Activated T-helper 1 cell treated with anti-CD3 and anti-CD28 coated beads, Interleukin-2, amount 50 U/mL, for 16 hours (primary cell): ENCODE data around the gene PALM.
"Not testable (repeated sequence)": the region's sequence is repeated elsewhere in the genome, so short reads cannot be mapped to it uniquely, and the experiment has no call there.

Source experiments
- DNase-seq, 2 donors: peaks; one replicate each; pipeline ENCODE4 v3.0.0-alpha.2; 2020; ENCODE audit warnings: low read depth in 1 of 2, low spot score in 1 of 2

PALM gene

GRCh38 chr19:708154-709143 lies at the start of gene PALM:
TSS of gene PALM (plus strand) at chr19:708935. CDS start at chr19:709147, 212 bp downstream.
- DNase-seq = no peak

GRCh38 chr19:660793-661426 lies 47.8 kb upstream of the PALM start:
- no peak for DNase-seq

GRCh38 chr19:661427-662196 lies 47.1 kb upstream of the PALM start:
- DNase-seq = peak; percentile 39 to 40

GRCh38 chr19:662207-662961 lies 46.4 kb upstream of the PALM start:
- peak; percentile 46 to 55 for DNase-seq

- peak; percentile 92 to 97 for DNase-seq
Observed at GRCh38 chr19:662962-663681, 45.6 kb upstream of the PALM start, which contains the start of gene RNF126. TSS of gene RNF126 (minus strand) at chr19:663214. CDS start at chr19:663121, 93 bp downstream.

- DNase-seq = no peak
Observed at GRCh38 chr19:663682-664117, 45.0 kb upstream of the PALM start.

- DNase-seq = peak; percentile 60 to 70
Observed at GRCh38 chr19:664913-665443, 43.8 kb upstream of the PALM start.

- DNase-seq = not testable (repeated sequence)
Observed at GRCh38 chr19:666985-667573, 41.7 kb upstream of the PALM start.

GRCh38 chr19:668675-669434 lies 39.9 kb upstream of the PALM start:
- DNase-seq = not testable (repeated sequence)

- no peak for DNase-seq
Observed at GRCh38 chr19:670609-671075, 38.1 kb upstream of the PALM start.

- DNase-seq = no peak
Observed at GRCh38 chr19:674282-675151, 34.2 kb upstream of the PALM start.

- no peak for DNase-seq
Observed at GRCh38 chr19:676007-676338, 32.8 kb upstream of the PALM start.

- DNase-seq = no peak
Observed at GRCh38 chr19:676339-677105, 32.2 kb upstream of the PALM start, which contains the start of gene FSTL3. TSS of gene FSTL3 (plus strand) at chr19:676392. CDS start at chr19:676424, 32 bp downstream.

- no peak for DNase-seq
Observed at GRCh38 chr19:677201-677600, 31.5 kb upstream of the PALM start.

- DNase-seq = no peak
Observed at GRCh38 chr19:677601-678436, 30.9 kb upstream of the PALM start.
